ENCODE data around the gene DDX24. TPM values are rescaled to one million over a fixed set of nuclear protein-coding genes. Genes with fewer than 3 reads are reported as not detected.

Gene DDX24
- total RNA-seq, 1 experiment from 2014 or later = 40.4 TPM

GRCh38 chr14:94001501-94002396 is 79.3 kb downstream of the DDX24 start:
- Histone ChIP-seq H3K27me3 (ENCODE audit: insufficient read depth, low read depth) (no peaks in the 10 kb centered on the region), H3K9me3 (ENCODE audit: insufficient read depth, low read depth) (no peaks in the 10 kb centered on the region), H3K4me2 (no peak overlapping the region), H3K36me3 (ENCODE audit: low read depth) (no peaks in the 10 kb centered on the region), H3F3A (ENCODE audit: insufficient read depth, low read depth) (no peaks in the 10 kb centered on the region), H3K4me3 (no peak overlapping the region), H2AFZ (no peak overlapping the region), H3K4me1 (replicated peaks; ENCODE audit: insufficient read depth) (no peaks in the 10 kb centered on the region), H3K9me2 (ENCODE audit: insufficient read depth) (no peaks in the 10 kb centered on the region), H4K20me1 (ENCODE audit: insufficient read depth) (no peaks in the 10 kb centered on the region), H3K27ac (no peak overlapping the region), H3K79me2 (ENCODE audit: low read depth) (no peaks in the 10 kb centered on the region)
- POLR2A ChIA-PET (ENCODE audit: unreplicated experiment) = no interaction called here
- BruUV-seq (replicated peaks) = no TSS peak
- TF ChIP-seq EZH2 (IDR thresholded peaks at IDR 0.05; ENCODE audit: low read depth) (no peak), CTCF (conservative IDR thresholded peaks at IDR 0.05) (peak; percentile 87)
- intact Hi-C loops (cut with micrococcal nuclease; ENCODE audit: unreplicated experiment) = loop anchor here (1.0 kb wide), 1 partner anchor 62 kb away; no protein-coding TSS in a partner anchor
- DNase-seq = peak; percentile 25 to 67
- CTCF ChIA-PET = no interaction called here

GRCh38 chr14:94001016-94001415 is 80.0 kb downstream of the DDX24 start:
- CTCF ChIA-PET = no interaction called here
- H2AFZ ChIP-seq = no peak overlapping the region

GRCh38 chr14:94000267-94000666 is 80.7 kb downstream of the DDX24 start:
- intact Hi-C loops (cut with micrococcal nuclease; ENCODE audit: unreplicated experiment) = no loop called here

More at GRCh38 chr14:94001016-94001415, 80.0 kb downstream of the DDX24 start:
- Histone ChIP-seq H3K9me2 (ENCODE audit: insufficient read depth) (no peaks in the 10 kb centered on the region), H3K4me1 (replicated peaks; ENCODE audit: insufficient read depth) (no peaks in the 10 kb centered on the region), H3K4me3 (no peak overlapping the region), H3K4me2 (no peak overlapping the region), H3K9me3 (ENCODE audit: insufficient read depth, low read depth) (no peaks in the 10 kb centered on the region), H4K20me1 (ENCODE audit: insufficient read depth) (no peaks in the 10 kb centered on the region), H3K27me3 (ENCODE audit: insufficient read depth, low read depth) (no peaks in the 10 kb centered on the region), H3F3A (ENCODE audit: insufficient read depth, low read depth) (no peaks in the 10 kb centered on the region), H3K36me3 (ENCODE audit: low read depth) (no peaks in the 10 kb centered on the region), H3K79me2 (ENCODE audit: low read depth) (no peaks in the 10 kb centered on the region), H3K27ac (no peak overlapping the region)
- no TSS peak for BruUV-seq (replicated peaks)
- POLR2A ChIA-PET (ENCODE audit: unreplicated experiment) = no interaction called here
- intact Hi-C loops (cut with micrococcal nuclease; ENCODE audit: unreplicated experiment) = loop anchor here (1.0 kb wide), 1 partner anchor 62 kb away; no protein-coding TSS in a partner anchor
- TF ChIP-seq EZH2 (IDR thresholded peaks at IDR 0.05; ENCODE audit: low read depth) (no peak), CTCF (conservative IDR thresholded peaks at IDR 0.05) (no peak)
- no peak for DNase-seq

More at GRCh38 chr14:94000267-94000666, 80.7 kb downstream of the DDX24 start:
- no peaks in the 10 kb centered on the region for H3K9me2 ChIP-seq (ENCODE audit: insufficient read depth)
- H3K4me3 ChIP-seq = no peak overlapping the region
- no peaks in the 10 kb centered on the region for H3K4me1 ChIP-seq (replicated peaks; ENCODE audit: insufficient read depth)
- H2AFZ ChIP-seq = no peak overlapping the region
- TF ChIP-seq CTCF (conservative IDR thresholded peaks at IDR 0.05) = no peak
- TF ChIP-seq EZH2 (IDR thresholded peaks at IDR 0.05; ENCODE audit: low read depth) = no peak
- no peaks in the 10 kb centered on the region for H3K79me2 ChIP-seq (ENCODE audit: low read depth)
- no peak overlapping the region for H3K4me2 ChIP-seq
- BruUV-seq (replicated peaks) = no TSS peak
- no peaks in the 10 kb centered on the region for H4K20me1 ChIP-seq (ENCODE audit: insufficient read depth)
- ChIA-PET POLR2A (ENCODE audit: unreplicated experiment) (no interaction called here), CTCF (no interaction called here)
- no peaks in the 10 kb centered on the region for H3F3A ChIP-seq (ENCODE audit: insufficient read depth, low read depth)
- no peaks in the 10 kb centered on the region for H3K27me3 ChIP-seq (ENCODE audit: insufficient read depth, low read depth)
- H3K9me3 ChIP-seq (ENCODE audit: insufficient read depth, low read depth) = no peaks in the 10 kb centered on the region
- no peaks in the 10 kb centered on the region for H3K36me3 ChIP-seq (ENCODE audit: low read depth)
- no peak overlapping the region for H3K27ac ChIP-seq
- DNase-seq = no peak
